Astrocyte of the cerebellum (primary cell): Measurements from ENCODE around the gene WNT3A.

ENCODE experiments used
- DNase-seq: peaks from one replicate; pipeline ENCODE4 v3.0.0-alpha.2; 2011; ENCODE audit warnings: low read depth
- H3K4me3 ChIP-seq: 2 replicates; pipeline ENCODE4 v1.5.1; 2011; ENCODE audit warnings: mild to moderate bottlenecking, low read depth, low read length, moderate library complexity
- CTCF ChIP-seq: IDR thresholded peaks from 2 replicates; pipeline ENCODE4 v1.5.1; 2012; ENCODE audit warnings: low read length, low read depth, moderate library complexity, mild to moderate bottlenecking; ENCODE audit errors: missing control alignments
- in situ Hi-C: cut with HindIII; loops from 2 replicates; pipeline ENCODE4 v1.10.0; 2017; ENCODE audit warnings: low sequenced_read_pairs

Gene WNT3A

GRCh38 chr1:228044961-228045360 lies 38.2 kb downstream of the WNT3A start:
- DNase-seq: no peak
- TF ChIP-seq CTCF: no peak
- in situ Hi-C loops: no loop called here
- H3K4me3 ChIP-seq: no peak overlapping the region

- in situ Hi-C loops: no loop called here
- TF ChIP-seq CTCF: no peak
- no peak overlapping the region for H3K4me3 ChIP-seq
- DNase-seq: no peak
These were observed 38.6 kb downstream of the WNT3A start for GRCh38 chr1:228045405-228045804.

GRCh38 chr1:228045871-228046270 lies 39.1 kb downstream of the WNT3A start:
- in situ Hi-C loops: no loop called here
- no peak overlapping the region for H3K4me3 ChIP-seq
- DNase-seq: no peak
- no peak for TF ChIP-seq CTCF

GRCh38 chr1:228046421-228047182 lies 39.8 kb downstream of the WNT3A start:
- in situ Hi-C loops: no loop called here
- no peak overlapping the region for H3K4me3 ChIP-seq
- TF ChIP-seq CTCF: no peak
- no peak for DNase-seq

GRCh38 chr1:228047183-228047466 lies 40.3 kb downstream of the WNT3A start:
- in situ Hi-C loops: no loop called here
- DNase-seq: no peak
- no peak for TF ChIP-seq CTCF
- no peak overlapping the region for H3K4me3 ChIP-seq

GRCh38 chr1:228048120-228048519 lies 41.3 kb downstream of the WNT3A start:
- no peak for TF ChIP-seq CTCF
- no peak overlapping the region for H3K4me3 ChIP-seq
- DNase-seq: no peak

GRCh38 chr1:228048659-228049298 lies 42.0 kb downstream of the WNT3A start:
- in situ Hi-C loops: no loop called here
- no peak overlapping the region for H3K4me3 ChIP-seq
- no peak for TF ChIP-seq CTCF
- no peak for DNase-seq

More at GRCh38 chr1:228048120-228048519, 41.3 kb downstream of the WNT3A start:
- in situ Hi-C loops: no loop called here
